ENCODE results near the gene C1orf159. TPM values are rescaled to one million over a fixed set of nuclear protein-coding genes. Genes with fewer than 3 reads are reported as not detected.
A peak's percentile ranks its signal among the peaks of the same experiment; 100 is the strongest.

Gene C1orf159
- total and polyA plus RNA-seq, 2 donors (not counting 1 experiment from before 2014, with no cell fraction given), result 23.0 to 25.6 TPM

GRCh38 chr1:1033731-1034438, 82.0 kb downstream of the C1orf159 start:
- H3K4me3 Mint-ChIP-seq, result peak overlapping the region; percentile 78
- H3K27me3 Mint-ChIP-seq, result peaks cover 16% of the 10 kb centered on the region
- intact Hi-C loops (cut with micrococcal nuclease), result loop anchor here (1.0 to 10.0 kb wide), 9 partner anchors 15 to 338 kb away; partner anchors contain the start of genes ACAP3, B3GALT6, C1orf159 and PUSL1
- ATAC-seq (ENCODE audit: low read depth), result no peak
- Histone ChIP-seq H4K20me1 (ENCODE audit: control insufficient read depth, insufficient read depth, low read length, poor library complexity, severe bottlenecking) (no peaks in the 10 kb centered on the region), H3K79me2 (ENCODE audit: control insufficient read depth, insufficient read depth, low read length) (no peaks in the 10 kb centered on the region), H3K4me1 (ENCODE audit: control insufficient read depth in 2 of 2, insufficient read depth in 2 of 2, low read length in 2 of 2) (peaks cover 37 to 38% of the 10 kb centered on the region in 2 donors), H3K4me3 (ENCODE audit: control extremely low read depth in 1 of 5, extremely low read depth in 1 of 5, insufficient read depth in 1 of 5, low read depth in 2 of 5, low read length in 4 of 5) (peak overlapping the region in 4 of 5 experiments; percentile 17 to 48 (median 40)), H3K27me3 (replicated peaks in 1 of 4; ENCODE audit: control extremely low read depth in 1 of 4, control insufficient read depth in 3 of 4, insufficient read depth in 4 of 4, low read length in 3 of 4) (peaks cover 0 to 40% (median 7%) of the 10 kb centered on the region in 4 experiments), H3K27ac (ENCODE audit: low read length in 2 of 2) (no peak overlapping the region), H3K4me2 (replicated peaks; ENCODE audit: low read depth, low read length, poor library complexity, severe bottlenecking) (peak overlapping the region; percentile 88), H3K36me3 (replicated peaks in 1 of 2; ENCODE audit: control extremely low read depth in 1 of 2, control insufficient read depth in 1 of 2, extremely low read depth in 1 of 2, insufficient read depth in 2 of 2, low read length in 1 of 2) (peaks cover 0 to 2% of the 10 kb centered on the region in 2 experiments), H2AFZ (ENCODE audit: insufficient read depth, low read depth, low read length, poor library complexity, severe bottlenecking) (peak overlapping the region; percentile 50), H3K9ac (ENCODE audit: low read length) (peak overlapping the region; percentile 52), H3K9me3 (ENCODE audit: control extremely low read depth in 1 of 3, control insufficient read depth in 2 of 3, insufficient read depth in 1 of 3, low read length in 2 of 3) (peaks cover 0 to 3% (median 0%) of the 10 kb centered on the region in 3 donors)
- TF ChIP-seq EZH2 (IDR thresholded peaks at IDR 0.05; ENCODE audit: borderline replicate concordance, insufficient read depth, low read depth, low read length, poor library complexity, severe bottlenecking) (peak; percentile 86), CTCF (IDR thresholded peaks at IDR 0.05) (no peak)
- POLR2A ChIA-PET, result interaction anchor here (0.7 to 2.3 kb wide), 3 partner anchors 30 to 292 kb away, joined by 5 to 27 read pairs (median 11); no protein-coding TSS in a partner anchor
- peak; percentile 62 for DNase-seq
- H3K27ac Mint-ChIP-seq, result no peak overlapping the region
- H3K9me3 Mint-ChIP-seq (ENCODE audit: insufficient read depth), result no peaks in the 10 kb centered on the region
- CTCF ChIA-PET, result interaction anchor here (0.8 to 5.0 kb wide), 16 partner anchors 10 to 338 kb away, joined by 3 to 28 read pairs (median 8); partner anchors contain the start of gene ISG15
- 2% methylated on average over 66 of the region's 71 CpGs for WGBS (ENCODE audit: insufficient coverage)
- H3K4me1 Mint-ChIP-seq, result peaks cover 31% of the 10 kb centered on the region
